WERI-Rb-1 (cell line): ENCODE results near the gene ROBO4.

Experiments used
- DNase-seq: peaks from one replicate; pipeline ENCODE4 v3.0.0-alpha.2; 2020
- H3K27ac ChIP-seq: fragments of 250-450 bp; sonication (Bioruptor Pico); 2 replicates; pipeline ENCODE4 v1.5.1; 2020; ENCODE audit warnings: mild to moderate bottlenecking, moderate library complexity
- H3K27me3 ChIP-seq: fragments of 250-450 bp; sonication (Bioruptor Pico); 2 replicates; pipeline ENCODE4 v1.5.1; 2021; ENCODE audit warnings: mild to moderate bottlenecking, low read depth, moderate library complexity; ENCODE audit not compliant: insufficient read depth, severe bottlenecking
- H3K36me3 ChIP-seq: fragments of 250-450 bp; sonication (Bioruptor Pico); 2 replicates; pipeline ENCODE4 v1.5.1; 2020; ENCODE audit warnings: mild to moderate bottlenecking, moderate library complexity
- H3K4me3 ChIP-seq: 2 replicates; pipeline ENCODE4 v1.5.1; 2011; ENCODE audit warnings: low read depth, mild to moderate bottlenecking, control low read depth, low read length
- H3K9me3 ChIP-seq: fragments of 250-450 bp; sonication (Bioruptor Pico); 2 replicates; pipeline ENCODE4 v1.5.1; 2021; ENCODE audit warnings: mild to moderate bottlenecking, moderate library complexity; ENCODE audit not compliant: severe bottlenecking
- TF ChIP-seq, protein P1 (sequence below): IDR thresholded peaks from 2 replicates; pipeline ENCODE4 v1.5.1; 2011; ENCODE audit warnings: low read depth, mild to moderate bottlenecking, control low read depth, inconsistent platforms, low read length

ROBO4 gene

DNA sequence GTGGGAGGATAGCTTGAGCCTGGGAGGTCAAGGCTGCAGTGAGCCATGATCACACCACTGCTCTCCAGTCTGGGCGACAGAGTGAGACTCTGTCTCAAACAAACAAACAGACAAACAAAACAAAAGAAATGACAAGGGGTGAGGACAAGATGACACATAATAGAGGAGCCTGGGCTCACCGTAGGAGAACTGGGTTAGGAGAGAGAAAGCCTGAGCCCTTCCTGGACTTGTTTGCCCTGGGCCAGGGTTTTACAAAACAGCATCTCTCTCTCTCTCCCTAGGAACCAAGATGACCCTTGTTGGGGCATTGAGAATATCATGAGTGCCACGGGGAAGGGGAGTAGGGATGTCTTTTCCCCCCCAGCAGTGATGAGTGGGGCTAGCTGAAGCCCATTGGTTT is 16.7 kb downstream of the ROBO4 start:
- H3K27ac ChIP-seq: no peak overlapping the region
- no peak overlapping the region for H3K4me3 ChIP-seq
- no peak for DNase-seq
- H3K36me3 ChIP-seq: no peaks in the 10 kb centered on the region
- H3K9me3 ChIP-seq: no peaks in the 10 kb centered on the region
- H3K27me3 ChIP-seq: no peaks in the 10 kb centered on the region
- TF ChIP-seq, protein P1, sequence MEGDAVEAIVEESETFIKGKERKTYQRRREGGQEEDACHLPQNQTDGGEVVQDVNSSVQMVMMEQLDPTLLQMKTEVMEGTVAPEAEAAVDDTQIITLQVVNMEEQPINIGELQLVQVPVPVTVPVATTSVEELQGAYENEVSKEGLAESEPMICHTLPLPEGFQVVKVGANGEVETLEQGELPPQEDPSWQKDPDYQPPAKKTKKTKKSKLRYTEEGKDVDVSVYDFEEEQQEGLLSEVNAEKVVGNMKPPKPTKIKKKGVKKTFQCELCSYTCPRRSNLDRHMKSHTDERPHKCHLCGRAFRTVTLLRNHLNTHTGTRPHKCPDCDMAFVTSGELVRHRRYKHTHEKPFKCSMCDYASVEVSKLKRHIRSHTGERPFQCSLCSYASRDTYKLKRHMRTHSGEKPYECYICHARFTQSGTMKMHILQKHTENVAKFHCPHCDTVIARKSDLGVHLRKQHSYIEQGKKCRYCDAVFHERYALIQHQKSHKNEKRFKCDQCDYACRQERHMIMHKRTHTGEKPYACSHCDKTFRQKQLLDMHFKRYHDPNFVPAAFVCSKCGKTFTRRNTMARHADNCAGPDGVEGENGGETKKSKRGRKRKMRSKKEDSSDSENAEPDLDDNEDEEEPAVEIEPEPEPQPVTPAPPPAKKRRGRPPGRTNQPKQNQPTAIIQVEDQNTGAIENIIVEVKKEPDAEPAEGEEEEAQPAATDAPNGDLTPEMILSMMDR: no peak

GRCh38 chr11:124880290-124880611 is 17.4 kb downstream of the ROBO4 start:
- DNase-seq: no peak
- H3K9me3 ChIP-seq: no peaks in the 10 kb centered on the region
- H3K36me3 ChIP-seq: no peaks in the 10 kb centered on the region
- H3K27ac ChIP-seq: no peak overlapping the region
- H3K4me3 ChIP-seq: no peak overlapping the region
- H3K27me3 ChIP-seq: no peaks in the 10 kb centered on the region
- TF ChIP-seq, protein P1: no peak

GRCh38 chr11:124879493-124880289 is 18.0 kb downstream of the ROBO4 start:
- TF ChIP-seq, protein P1: no peak
- no peak overlapping the region for H3K27ac ChIP-seq
- DNase-seq: no peak
- H3K4me3 ChIP-seq: no peak overlapping the region
- H3K9me3 ChIP-seq: no peaks in the 10 kb centered on the region
- no peaks in the 10 kb centered on the region for H3K27me3 ChIP-seq
- H3K36me3 ChIP-seq: no peaks in the 10 kb centered on the region

- Histone ChIP-seq H3K9me3 (no peaks in the 10 kb centered on the region), H3K4me3 (no peak overlapping the region), H3K27ac (no peak overlapping the region), H3K36me3 (no peaks in the 10 kb centered on the region), H3K27me3 (no peaks in the 10 kb centered on the region)
- TF ChIP-seq, protein P1: no peak
- no peak for DNase-seq
Observed at GRCh38 chr11:124878759-124879492, 18.7 kb downstream of the ROBO4 start.

DNA sequence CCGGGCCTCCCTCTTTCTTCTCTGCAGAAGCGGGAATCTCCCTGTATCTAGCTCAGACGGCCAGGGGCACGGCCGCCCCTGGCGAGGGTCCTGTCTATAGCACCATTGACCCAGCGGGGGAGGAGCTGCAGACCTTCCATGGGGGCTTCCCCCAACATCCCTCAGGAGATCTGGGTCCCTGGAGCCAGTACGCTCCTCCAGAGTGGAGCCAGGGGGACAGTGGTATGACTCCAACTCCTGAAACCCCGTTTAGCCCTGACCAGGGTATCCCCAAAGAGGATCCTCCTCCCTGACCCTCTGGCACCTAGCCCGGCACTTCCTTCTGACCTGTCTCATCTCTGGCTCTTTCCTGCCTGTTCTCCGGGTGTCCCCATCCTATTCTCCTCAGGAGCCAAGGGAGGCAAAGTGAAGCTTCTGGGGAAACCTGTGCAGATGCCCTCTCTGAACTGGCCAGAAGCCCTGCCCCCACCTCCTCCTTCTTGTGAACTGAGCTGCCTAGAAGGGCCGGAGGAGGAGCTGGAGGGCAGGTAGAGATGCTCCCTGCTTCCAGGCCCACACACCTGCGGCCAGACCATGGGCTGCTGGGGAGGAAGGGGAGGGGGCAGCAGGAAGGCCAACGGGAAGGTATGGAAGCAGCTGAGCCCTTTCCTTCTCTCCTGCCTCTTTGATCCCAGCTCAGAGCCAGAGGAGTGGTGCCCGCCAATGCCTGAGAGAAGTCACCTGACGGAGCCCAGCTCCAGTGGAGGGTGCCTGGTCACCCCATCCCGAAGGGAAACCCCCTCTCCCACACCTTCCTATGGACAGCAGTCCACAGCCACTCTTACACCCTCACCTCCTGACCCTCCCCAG is 19.5 kb downstream of the ROBO4 start:
- Histone ChIP-seq H3K27me3 (no peaks in the 10 kb centered on the region), H3K36me3 (no peaks in the 10 kb centered on the region), H3K9me3 (no peaks in the 10 kb centered on the region), H3K27ac (no peak overlapping the region), H3K4me3 (no peak overlapping the region)
- TF ChIP-seq, protein P1: no peak
- DNase-seq: no peak
